NCI-H2107 treated with DMSO at 0.1 percent for 48 hours (cell line): ENCODE measurements around the gene ASZ1.
"Not testable (repeated sequence)": the region's sequence is repeated elsewhere in the genome, so short reads cannot be mapped to it uniquely, and the experiment has no call there.

Source experiments
- DNase-seq: peaks from one replicate; lab custom pipeline; 2025; ENCODE audit not compliant: unreplicated experiment; lab: John Stamatoyannopoulos, UW

Gene ASZ1

GRCh38 chr7:117427258-117427701 lies at the start of gene ASZ1:
TSS of gene ASZ1 (minus strand) at chr7:117427493. CDS start at chr7:117427460, 33 bp downstream.
- DNase-seq = no peak

GRCh38 chr7:117476557-117477215 lies 49.4 kb upstream of the ASZ1 start:
- no peak for DNase-seq

- no peak for DNase-seq
These were observed 45.0 kb upstream of the ASZ1 start for GRCh38 chr7:117472335-117472734.

- no peak for DNase-seq
These were observed 43.5 kb upstream of the ASZ1 start for GRCh38 chr7:117470777-117471176.

- DNase-seq = no peak
These were observed 40.9 kb upstream of the ASZ1 start for GRCh38 chr7:117468174-117468573.

- DNase-seq = not testable (repeated sequence)
These were observed 33.5 kb upstream of the ASZ1 start for GRCh38 chr7:117460815-117461214.

- no peak for DNase-seq
These were observed 32.4 kb upstream of the ASZ1 start for GRCh38 chr7:117459735-117460134.

- no peak for DNase-seq
These were observed 31.8 kb upstream of the ASZ1 start for GRCh38 chr7:117458977-117459583.

GRCh38 chr7:117448655-117449054 lies 21.4 kb upstream of the ASZ1 start:
- DNase-seq = no peak

GRCh38 chr7:117446220-117446815 lies 19.0 kb upstream of the ASZ1 start:
- no peak for DNase-seq

GRCh38 chr7:117445206-117445605 lies 17.9 kb upstream of the ASZ1 start:
- no peak for DNase-seq

- DNase-seq = no peak
These were observed 17.4 kb upstream of the ASZ1 start for GRCh38 chr7:117444646-117445045.

- no peak for DNase-seq
These were observed 8.3 kb upstream of the ASZ1 start for GRCh38 chr7:117435475-117436043.

GRCh38 chr7:117424090-117424829 lies 3.0 kb downstream of the ASZ1 start:
- DNase-seq = no peak

GRCh38 chr7:117414591-117414990 lies 12.7 kb downstream of the ASZ1 start:
- DNase-seq = not testable (repeated sequence)

GRCh38 chr7:117412946-117413559 lies 14.2 kb downstream of the ASZ1 start:
- DNase-seq = no peak

GRCh38 chr7:117412390-117412789 lies 14.9 kb downstream of the ASZ1 start:
- DNase-seq = no peak

GRCh38 chr7:117411539-117411938 lies 15.8 kb downstream of the ASZ1 start:
- no peak for DNase-seq

GRCh38 chr7:117408831-117409230 lies 18.5 kb downstream of the ASZ1 start:
- DNase-seq = no peak

- DNase-seq = no peak
These were observed 21.8 kb downstream of the ASZ1 start for GRCh38 chr7:117405519-117405918.

- no peak for DNase-seq
These were observed 23.6 kb downstream of the ASZ1 start for GRCh38 chr7:117403737-117404136.
